Endothelial cell (in vitro differentiated cells): Measurements from ENCODE around the gene TTC38. TPM values are rescaled to one million over a fixed set of nuclear protein-coding genes. Genes with fewer than 3 reads are reported as not detected.
"Not testable (repeated sequence)": the region's sequence is repeated elsewhere in the genome, so short reads cannot be mapped to it uniquely, and the experiment has no call there.

Experiments
- DNase-seq: peaks from one replicate; pipeline ENCODE4 v3.0.0; 2021; ENCODE audit warnings: low spot score
- H3K27ac Mint-ChIP-seq: one replicate; pipeline ENCODE4 v1.8.0; 2021; ENCODE audit warnings: mixed read lengths, inconsistent platforms; ENCODE audit not compliant: unreplicated experiment
- H3K27me3 Mint-ChIP-seq: one replicate; pipeline ENCODE4 v1.8.0; 2021; ENCODE audit warnings: mild to moderate bottlenecking, moderate library complexity, mixed read lengths, inconsistent platforms; ENCODE audit not compliant: unreplicated experiment
- H3K36me3 Mint-ChIP-seq: one replicate; pipeline ENCODE4 v1.8.0; 2021; ENCODE audit warnings: mild to moderate bottlenecking, low read depth, mixed read lengths, inconsistent platforms; ENCODE audit not compliant: unreplicated experiment
- H3K4me1 Mint-ChIP-seq: one replicate; pipeline ENCODE4 v1.8.0; 2021; ENCODE audit warnings: mild to moderate bottlenecking, mixed read lengths, inconsistent platforms; ENCODE audit not compliant: unreplicated experiment
- H3K4me3 Mint-ChIP-seq: one replicate; pipeline ENCODE4 v1.8.0; 2021; ENCODE audit warnings: mild to moderate bottlenecking, mixed read lengths, inconsistent platforms; ENCODE audit not compliant: unreplicated experiment
- H3K9me3 Mint-ChIP-seq: one replicate; pipeline ENCODE4 v1.8.0; 2021; ENCODE audit warnings: mixed read lengths, inconsistent platforms; ENCODE audit not compliant: unreplicated experiment
- CTCF ChIP-seq: fragments of 200-600 bp; sonication (generic); IDR thresholded peaks from one replicate; pipeline ENCODE4 v1.5.0; 2021; ENCODE audit warnings: antibody characterized with exemption; ENCODE audit not compliant: unreplicated experiment
- total RNA-seq: library from RNA; stranded (reverse); fragmentation: NEBNext Ultra II Directional; extraction: Animal tissue kit (Norgen Biotek cat#: 25700); gene quantifications from one replicate; pipeline ENCODE4 v1.2.1, GENCODE V29; 2021; ENCODE audit not compliant: unreplicated experiment

TTC38 gene
- total RNA-seq, 1 donor from 2014 or later, result 24.6 TPM

- no peaks in the 10 kb centered on the region for H3K4me1 Mint-ChIP-seq
- H3K4me3 Mint-ChIP-seq, result no peak overlapping the region
- DNase-seq, result no peak
- H3K27me3 Mint-ChIP-seq, result peaks cover 29% of the 10 kb centered on the region
- H3K36me3 Mint-ChIP-seq, result peaks cover 13% of the 10 kb centered on the region
- H3K27ac Mint-ChIP-seq, result no peak overlapping the region
- TF ChIP-seq CTCF, result no peak
- H3K9me3 Mint-ChIP-seq, result no peaks in the 10 kb centered on the region
These were observed 8.4 kb upstream of the TTC38 start for GRCh38 chr22:46259374-46259773.

GRCh38 chr22:46260038-46260437 is 7.8 kb upstream of the TTC38 start:
- peaks cover 14% of the 10 kb centered on the region for H3K36me3 Mint-ChIP-seq
- H3K27me3 Mint-ChIP-seq, result peaks cover 30% of the 10 kb centered on the region
- no peak for TF ChIP-seq CTCF
- H3K27ac Mint-ChIP-seq, result no peak overlapping the region
- H3K4me1 Mint-ChIP-seq, result no peaks in the 10 kb centered on the region
- H3K9me3 Mint-ChIP-seq, result no peaks in the 10 kb centered on the region
- no peak overlapping the region for H3K4me3 Mint-ChIP-seq
- no peak for DNase-seq

GRCh38 chr22:46262449-46263215 is 5.2 kb upstream of the TTC38 start:
- peak; percentile 69 for DNase-seq
- Mint-ChIP-seq H3K4me1 (peaks cover 4% of the 10 kb centered on the region), H3K36me3 (peaks cover 22% of the 10 kb centered on the region), H3K27ac (no peak overlapping the region), H3K4me3 (no peak overlapping the region), H3K9me3 (peaks cover 8% of the 10 kb centered on the region), H3K27me3 (peaks cover 33% of the 10 kb centered on the region)
- TF ChIP-seq CTCF, result peak; percentile 20

GRCh38 chr22:46263216-46263590 is 4.6 kb upstream of the TTC38 start, which contains the start of gene PKDREJ:
TSS of gene PKDREJ (minus strand) at chr22:46263343. CDS start at chr22:46263322, 21 bp downstream.
- no peak for TF ChIP-seq CTCF
- peaks cover 8% of the 10 kb centered on the region for H3K9me3 Mint-ChIP-seq
- no peak within 1 kb of the TSS for H3K4me3 Mint-ChIP-seq
- peaks cover 5% of the 10 kb centered on the region for H3K4me1 Mint-ChIP-seq
- no peak within 1 kb of the TSS for H3K27ac Mint-ChIP-seq
- peaks cover 33% of the 10 kb centered on the region for H3K27me3 Mint-ChIP-seq
- DNase-seq, result no peak
- peaks cover 22% of the 10 kb centered on the region for H3K36me3 Mint-ChIP-seq

GRCh38 chr22:46264520-46264919 is 3.3 kb upstream of the TTC38 start:
- H3K4me3 Mint-ChIP-seq, H3K4me1 Mint-ChIP-seq, DNase-seq, H3K27ac Mint-ChIP-seq, H3K9me3 Mint-ChIP-seq: not testable (repeated sequence)
- Mint-ChIP-seq H3K27me3 (peaks cover 33% of the 10 kb centered on the region), H3K36me3 (peaks cover 22% of the 10 kb centered on the region)

- not testable (repeated sequence) for DNase-seq, H3K27ac Mint-ChIP-seq, H3K4me3 Mint-ChIP-seq, H3K9me3 Mint-ChIP-seq
- peaks cover 25% of the 10 kb centered on the region for H3K36me3 Mint-ChIP-seq
- H3K27me3 Mint-ChIP-seq, result peaks cover 33% of the 10 kb centered on the region
- peaks cover 13% of the 10 kb centered on the region for H3K4me1 Mint-ChIP-seq
These were observed 2.2 kb upstream of the TTC38 start for GRCh38 chr22:46265627-46266026.
